Activated T-cell treated with anti-CD3 and anti-CD28 coated beads for 1 hour (primary cell): Measurements from ENCODE around the gene CD53.

Experiments
- DNase-seq: peaks from one replicate; pipeline ENCODE4 v3.0.0-alpha.2; 2020; ENCODE audit warnings: low read depth

Gene CD53

DNA sequence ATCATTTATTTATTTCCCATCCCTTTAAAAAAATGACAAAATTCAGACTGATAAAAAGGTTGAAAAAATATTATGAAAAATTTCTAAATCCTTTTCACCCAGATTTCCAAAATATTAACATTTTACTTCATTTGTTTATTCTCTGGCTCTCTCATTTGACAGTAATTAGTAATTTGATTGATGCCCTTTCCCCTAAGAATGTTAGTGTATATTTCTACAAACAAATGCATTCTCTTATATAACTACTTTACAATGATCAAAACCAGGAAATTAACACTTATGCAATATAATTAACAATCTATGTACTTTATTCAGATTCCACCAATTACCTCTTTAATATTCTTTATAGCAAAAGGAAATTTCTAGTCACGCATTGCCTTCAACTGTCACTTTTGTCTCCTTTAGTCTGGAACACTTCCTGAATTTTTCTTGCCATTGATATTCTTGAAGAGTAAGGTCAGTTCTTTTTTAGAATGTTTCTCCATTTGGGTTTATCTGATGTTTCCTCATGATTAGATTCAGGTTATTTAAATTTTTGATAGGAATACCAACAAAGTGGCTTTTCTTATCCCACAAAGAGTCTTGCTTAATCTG is 3.9 kb downstream of the CD53 start:
- no peak for DNase-seq

DNA sequence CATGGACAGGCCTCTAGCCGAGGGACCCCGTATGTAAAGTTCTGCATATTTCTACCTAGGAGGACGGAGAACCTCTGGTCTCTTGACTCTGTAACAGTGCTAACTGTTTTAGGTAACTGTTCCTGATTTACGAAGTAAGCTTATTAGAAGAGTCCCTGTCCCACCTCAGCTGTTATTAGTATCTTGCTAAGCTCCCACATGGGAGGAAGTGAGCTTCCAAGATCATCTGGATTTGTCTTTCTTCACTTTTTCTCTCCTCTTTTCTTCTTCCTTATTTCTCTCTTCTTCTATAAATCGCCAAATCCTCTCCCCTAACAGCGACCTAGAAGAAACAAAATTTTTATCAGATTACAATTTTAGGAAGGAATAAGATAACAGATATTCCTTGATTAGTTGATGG is 4.4 kb downstream of the CD53 start:
- DNase-seq, result no peak

DNA sequence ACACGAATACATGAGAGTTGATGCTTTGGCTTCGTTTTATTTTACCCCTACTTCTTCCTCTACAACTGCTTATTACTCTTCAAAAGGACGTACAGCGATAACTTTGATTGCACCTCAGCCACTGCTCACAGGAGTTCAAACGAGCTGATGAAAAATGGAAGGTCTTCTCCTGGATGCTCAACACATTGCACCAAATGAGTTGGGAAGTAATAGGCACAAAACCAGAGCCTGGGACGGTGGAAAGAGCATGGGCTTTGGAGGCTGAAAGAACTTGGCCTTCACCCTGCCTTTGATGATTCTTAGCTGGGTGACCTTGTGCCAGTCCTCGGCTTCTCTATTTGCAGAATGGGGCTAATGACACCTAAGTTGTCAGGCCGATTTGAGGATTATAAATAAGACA is 4.8 kb downstream of the CD53 start:
- DNase-seq, result no peak

DNA sequence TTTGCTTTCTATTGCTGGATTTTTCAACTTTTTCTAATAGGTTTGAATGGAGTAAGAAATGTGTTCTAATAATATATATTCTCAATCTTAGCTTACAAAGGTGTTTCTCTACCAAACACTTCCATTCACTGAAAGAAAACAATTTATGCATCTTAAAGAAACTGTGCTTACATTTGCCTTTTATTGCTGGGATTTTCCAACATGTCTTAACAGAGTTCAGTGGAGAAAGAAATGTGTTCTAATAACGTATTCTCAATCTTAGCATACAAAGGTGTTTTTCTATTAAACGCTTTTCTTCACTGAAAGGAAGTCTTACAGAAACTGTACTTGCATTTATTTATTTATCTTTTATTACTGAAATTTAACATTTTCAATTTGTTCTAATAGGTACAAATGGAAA is 5.6 kb downstream of the CD53 start:
- DNase-seq, result no peak

DNA sequence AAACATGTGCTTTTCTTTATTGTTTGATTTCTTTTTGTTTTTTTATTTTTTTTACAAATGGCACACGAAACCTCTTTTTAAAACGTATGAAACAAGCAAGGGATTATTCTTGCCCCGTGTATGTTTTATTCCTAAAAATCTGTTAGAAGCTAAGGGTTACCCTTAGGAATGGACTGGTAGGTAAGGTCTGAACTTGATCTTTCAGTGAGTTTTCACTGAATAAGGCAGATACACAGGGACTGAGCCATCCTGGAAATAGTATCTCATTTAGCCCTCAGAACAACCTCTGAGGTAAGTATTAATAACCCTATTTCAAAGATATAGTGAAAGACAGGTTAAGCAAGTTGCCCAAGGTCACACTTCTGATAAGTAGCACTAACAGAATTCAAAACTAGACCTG is 6.0 kb downstream of the CD53 start:
- DNase-seq, result no peak

DNA sequence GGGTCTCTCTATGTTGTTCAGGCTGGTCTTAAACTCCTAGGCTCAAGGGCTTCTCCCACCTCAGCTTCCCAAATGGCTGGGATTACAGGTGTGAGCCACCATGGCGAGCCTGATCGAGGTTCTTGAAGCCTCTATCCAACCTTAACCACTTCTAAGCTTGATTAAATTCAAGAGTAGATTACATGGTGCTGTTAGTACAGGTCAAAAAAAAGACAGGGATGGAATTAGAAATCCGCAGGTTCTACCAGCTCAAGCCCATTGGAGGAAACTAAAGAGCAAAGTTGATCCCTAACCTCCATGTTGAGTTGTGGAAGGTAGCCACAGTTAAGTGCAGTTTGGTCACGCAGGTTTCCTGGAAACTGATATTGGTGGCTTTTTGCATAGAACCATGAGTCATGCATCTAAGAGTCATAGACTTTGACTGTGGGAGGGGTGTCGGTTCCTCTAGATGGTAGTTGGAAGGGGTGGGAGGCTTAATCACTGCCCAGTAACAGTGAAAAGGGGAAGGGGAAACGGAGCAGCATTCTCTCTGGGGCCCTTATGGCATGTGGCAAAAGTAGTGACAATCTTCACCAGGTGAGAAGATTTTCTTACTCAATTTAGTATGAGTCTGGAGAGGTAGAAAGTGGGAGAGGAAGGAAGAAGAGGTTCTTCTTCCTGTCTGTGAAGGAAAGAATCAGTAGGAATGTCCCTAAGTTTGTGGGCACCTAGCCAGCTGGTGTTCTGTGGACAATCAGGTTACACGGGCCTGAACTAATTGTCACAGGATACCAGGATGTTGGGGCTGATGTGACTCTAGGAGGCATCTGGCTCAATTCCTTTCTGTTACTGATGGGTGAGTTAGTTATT is 7.0 kb downstream of the CD53 start:
- no peak for DNase-seq

DNA sequence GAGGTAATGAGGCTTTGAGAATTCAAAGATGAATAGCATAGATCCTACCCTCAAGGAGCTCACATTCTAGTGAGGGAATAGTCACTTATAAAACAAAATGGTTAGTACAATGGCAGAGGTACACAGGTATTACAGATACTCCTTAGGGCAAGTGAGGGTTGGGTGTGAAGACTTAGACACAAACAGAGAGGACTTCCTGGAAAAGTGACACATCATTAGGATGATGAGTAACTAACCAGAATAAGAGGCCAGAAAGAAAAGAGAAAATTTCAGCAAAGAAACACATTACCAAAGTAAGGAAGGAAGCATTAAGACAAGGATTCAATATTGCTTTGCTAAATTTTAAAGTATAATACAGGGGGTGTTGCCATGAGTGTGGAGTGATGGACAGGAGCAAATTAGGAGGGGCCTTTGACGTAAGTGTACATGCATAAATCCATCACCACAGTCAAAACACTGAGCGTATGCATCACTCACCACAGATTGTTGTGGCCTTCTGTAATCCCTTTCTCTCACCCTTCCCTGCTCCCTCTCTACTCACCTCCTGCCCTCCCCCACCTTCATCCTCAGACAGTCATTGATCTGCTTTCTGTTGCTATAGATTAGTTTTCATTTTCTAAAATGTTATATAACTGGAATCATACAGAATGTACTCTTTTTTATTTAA is 7.9 kb downstream of the CD53 start:
- DNase-seq, result no peak

DNA sequence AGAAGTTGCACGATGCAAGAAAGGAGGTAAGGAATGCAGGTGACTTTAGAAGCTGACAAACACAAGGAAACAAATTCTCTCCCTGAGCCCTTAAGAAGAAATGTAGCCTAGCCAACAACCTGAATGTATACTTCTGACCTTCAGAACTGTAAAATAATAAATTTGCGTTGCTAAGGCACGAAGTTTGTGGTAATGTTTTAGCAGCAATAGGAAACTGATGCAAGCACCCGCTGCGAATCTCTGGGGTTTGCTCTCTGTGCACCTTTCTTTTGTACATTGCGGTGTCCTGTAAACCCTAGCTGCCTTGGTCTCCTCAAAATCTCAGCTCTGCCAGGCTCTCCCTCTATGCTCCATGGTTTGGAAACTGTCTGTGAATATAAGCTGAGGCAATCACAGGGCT is 15.1 kb downstream of the CD53 start:
- no peak for DNase-seq

DNA sequence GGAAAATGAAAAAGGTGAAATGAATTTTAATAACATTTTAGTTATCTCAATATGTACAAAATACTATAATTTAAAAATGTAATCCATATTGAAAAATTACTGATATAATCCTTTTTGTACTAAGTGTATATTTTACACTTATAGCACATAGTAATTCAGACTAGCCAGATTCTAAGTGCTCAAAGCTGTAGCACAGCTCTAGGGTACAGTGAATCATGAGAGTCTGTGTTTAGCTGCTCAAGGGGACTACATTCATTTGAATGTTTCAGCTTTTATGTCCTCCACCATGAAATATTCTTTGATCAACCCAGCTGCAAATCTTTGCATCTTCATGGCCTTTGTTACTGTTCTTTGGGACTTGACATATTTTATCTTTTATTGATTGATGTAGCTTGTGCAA is 15.7 kb downstream of the CD53 start:
- DNase-seq, result no peak

DNA sequence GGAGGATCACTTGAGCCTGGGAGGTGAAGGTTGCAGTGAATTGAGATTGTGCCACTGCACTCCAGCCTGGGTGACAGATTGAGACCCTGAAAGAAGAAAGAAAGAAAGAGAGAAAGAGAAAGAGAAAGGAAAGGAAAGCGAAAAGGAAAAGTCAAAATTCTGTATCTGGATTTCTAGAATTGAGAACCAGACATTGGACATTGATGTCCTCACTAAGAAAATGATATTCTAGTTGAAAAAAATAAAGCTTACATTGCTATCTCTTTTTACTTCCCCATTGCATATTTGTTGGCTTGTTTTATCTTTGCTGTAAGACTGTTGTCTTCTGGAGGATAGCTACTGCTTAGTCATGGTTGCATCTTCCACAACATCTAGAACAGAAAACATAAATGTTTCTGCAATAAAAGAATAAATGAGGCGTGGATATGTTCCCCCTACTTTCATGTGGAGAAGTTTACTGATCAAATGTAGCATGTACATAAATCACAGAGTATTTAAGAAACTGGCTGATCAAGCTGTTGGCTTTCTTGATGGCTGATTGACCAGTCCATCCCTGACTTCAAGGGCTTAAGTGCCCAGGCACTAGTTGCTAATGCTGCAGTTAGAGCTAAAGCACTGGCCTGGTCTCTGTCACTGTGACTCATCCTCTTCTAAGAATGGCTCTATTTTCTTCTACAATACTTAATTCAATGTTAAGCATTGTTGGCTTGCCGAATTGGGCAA is 17.7 kb downstream of the CD53 start:
- DNase-seq, result no peak

DNA sequence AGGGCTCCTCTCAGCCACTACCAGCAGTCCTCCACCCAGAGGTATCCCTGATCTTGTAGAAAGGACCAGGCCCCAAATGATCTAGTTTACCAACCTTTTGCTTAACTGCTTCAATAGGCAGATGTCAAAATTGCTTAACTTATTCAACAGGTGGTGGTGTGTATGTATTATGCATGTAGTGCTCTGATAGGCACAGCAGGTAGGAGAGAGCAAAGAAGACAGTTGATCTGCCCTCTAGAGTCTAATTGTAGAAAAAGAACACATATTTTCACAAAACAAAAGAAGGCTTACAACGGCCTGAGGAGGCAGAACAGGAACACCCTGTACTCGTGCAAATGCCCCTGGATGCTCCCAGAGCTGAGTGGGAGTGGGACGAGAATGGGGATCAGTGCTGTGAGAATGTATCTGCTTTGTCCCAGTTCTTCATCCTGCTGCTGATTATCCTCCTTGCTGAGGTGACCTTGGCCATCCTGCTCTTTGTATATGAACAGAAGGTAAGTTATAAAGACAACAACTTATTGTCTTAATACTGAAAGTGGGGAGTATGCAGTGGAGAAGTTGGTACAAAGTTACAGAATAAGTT is 21.1 kb downstream of the CD53 start:
- DNase-seq, result no peak

DNA sequence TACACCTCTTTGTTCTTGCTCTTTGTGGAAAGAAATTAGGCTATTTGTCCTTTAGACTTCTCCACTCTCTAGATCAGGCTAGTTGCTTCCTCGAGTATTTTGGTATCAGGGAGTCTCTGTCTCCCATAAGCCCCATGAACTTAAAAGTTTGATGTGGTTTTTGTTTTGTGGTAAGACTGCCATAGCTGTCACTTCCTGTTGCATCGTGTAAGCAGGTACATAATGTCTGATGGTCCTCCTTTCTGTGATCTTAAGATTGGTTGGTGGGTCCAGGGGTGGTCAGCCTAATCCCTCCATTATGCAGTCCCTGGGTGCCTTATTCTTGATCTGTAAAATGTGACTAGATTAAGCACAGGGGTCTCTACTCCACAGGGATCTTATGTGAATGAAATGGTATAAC is 23.1 kb downstream of the CD53 start:
- no peak for DNase-seq

DNA sequence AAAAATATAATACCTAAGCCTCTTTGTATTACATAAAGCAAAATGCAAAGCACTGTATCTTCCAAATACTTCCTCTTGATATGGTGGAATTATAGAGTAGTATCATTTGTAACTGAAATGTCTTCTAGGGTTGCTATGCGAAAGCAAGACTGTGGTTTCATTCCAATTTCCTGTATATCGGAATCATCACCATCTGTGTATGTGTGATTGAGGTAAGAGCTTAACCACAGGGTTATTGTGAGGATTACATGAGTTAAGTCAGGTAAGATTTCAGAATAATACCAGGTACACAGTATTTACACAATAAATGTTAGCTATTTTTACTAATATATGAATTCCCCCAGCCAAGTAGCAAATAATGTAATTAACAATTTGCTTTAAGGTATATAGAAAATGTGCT is 24.7 kb downstream of the CD53 start:
- DNase-seq, result no peak

DNA sequence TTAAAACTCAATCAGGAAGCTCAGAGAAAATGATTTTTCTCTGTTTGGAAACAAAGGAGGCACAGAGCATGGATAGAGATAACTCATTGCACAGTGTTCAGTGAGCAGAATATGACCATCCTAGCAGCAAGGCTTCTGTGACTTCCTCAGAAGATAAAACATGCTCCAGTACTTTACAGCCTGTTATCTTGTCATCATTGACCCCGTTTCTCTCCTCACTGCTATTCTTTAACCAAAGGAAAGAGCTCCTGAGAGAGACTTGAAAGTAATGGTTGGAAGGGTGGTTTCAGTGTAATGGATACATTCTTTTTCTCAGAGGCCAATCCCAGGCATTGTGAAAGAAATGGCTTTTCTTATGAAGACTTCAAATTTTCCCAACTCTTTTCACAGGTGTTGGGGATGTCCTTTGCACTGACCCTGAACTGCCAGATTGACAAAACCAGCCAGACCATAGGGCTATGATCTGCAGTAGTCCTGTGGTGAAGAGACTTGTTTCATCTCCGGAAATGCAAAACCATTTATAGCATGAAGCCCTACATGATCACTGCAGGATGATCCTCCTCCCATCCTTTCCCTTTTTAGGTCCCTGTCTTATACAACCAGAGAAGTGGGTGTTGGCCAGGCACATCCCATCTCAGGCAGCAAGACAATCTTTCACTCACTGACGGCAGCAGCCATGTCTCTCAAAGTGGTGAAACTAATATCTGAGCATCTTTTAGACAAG is 25.9 kb downstream of the CD53 start:
- DNase-seq, result no peak

DNA sequence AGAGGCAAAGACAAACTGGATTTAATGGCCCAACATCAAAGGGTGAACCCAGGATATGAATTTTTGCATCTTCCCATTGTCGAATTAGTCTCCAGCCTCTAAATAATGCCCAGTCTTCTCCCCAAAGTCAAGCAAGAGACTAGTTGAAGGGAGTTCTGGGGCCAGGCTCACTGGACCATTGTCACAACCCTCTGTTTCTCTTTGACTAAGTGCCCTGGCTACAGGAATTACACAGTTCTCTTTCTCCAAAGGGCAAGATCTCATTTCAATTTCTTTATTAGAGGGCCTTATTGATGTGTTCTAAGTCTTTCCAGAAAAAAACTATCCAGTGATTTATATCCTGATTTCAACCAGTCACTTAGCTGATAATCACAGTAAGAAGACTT is 26.5 kb downstream of the CD53 start:
- no peak for DNase-seq

DNA sequence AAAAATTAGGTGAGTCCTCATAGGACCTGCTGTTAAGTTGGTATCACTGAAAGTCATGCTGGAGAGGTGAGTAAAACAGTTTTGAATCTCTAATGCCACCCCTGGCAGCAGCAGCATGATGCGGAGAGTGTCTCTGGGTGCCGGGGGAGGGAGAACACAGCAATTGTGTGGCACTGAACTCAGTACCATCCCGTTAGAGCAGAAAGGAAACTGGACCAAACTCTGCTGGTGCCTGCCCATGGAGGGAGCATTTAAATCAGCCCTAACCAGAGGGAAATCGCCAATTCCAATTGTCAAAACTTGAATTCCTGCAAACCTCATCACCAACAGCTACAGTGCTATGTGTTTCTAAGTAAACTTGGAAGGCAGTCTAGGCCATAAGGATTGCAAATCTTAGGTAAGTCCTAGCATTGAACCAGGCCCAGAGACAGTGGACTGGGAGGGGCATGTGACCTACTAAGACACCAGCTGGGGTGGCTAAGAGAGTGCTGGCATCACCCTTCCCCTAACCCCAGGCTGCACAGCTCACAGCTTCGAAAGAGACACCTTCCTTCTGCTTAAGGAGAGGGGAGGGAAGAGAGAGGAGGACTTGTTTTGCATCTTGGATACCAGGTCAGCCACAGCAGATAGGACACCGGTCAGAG is 30.0 kb downstream of the CD53 start:
- DNase-seq, result no peak

DNA sequence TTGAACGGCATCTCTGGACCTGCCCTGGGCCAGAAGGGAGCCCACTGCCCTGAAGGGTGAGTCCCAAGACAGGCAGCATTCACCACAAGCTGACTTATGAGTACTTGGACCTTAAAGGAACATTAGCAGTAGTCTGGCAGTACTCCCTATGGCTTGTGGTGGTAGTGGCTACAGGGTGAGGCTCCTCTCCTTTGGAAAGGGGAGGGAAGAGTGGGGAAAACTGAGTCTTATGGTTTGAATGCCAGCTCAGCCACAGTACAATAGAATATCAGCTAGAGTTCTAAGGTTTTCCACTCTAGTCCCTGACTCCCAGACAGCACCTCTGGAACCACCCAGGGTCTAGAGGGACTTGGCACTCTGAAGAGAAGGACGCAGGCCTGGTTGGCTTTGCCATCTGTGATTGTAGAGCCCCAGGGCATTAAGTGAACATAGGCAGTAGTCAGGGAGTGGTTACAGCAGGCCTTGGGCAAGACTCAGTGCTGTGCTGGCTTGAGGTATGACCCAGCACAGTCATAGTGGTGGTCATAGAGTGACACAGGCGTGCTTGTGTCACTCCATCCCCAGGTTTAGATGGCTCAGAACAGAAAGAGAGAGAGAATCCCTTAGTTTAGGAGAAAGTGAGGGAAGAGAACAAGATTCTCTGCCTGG is 31.0 kb downstream of the CD53 start:
- no peak for DNase-seq

DNA sequence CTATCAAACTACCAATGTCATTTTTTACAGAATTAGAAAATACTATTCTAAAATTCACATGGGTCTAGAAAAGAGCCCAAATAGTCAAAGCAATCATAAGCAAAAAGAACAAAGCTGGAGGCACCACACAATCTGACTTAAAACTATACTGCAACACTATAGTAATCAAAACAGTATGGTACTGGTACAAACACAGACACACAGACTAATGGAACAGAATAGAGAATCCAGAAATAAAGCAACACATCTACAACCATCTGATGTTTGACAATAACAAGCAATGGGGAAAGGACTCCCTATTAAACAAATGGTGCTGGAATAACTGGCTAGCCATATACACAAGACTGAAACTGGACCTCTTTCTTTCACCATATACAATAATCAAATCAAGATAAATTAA is 39.8 kb downstream of the CD53 start:
- DNase-seq, result no peak

DNA sequence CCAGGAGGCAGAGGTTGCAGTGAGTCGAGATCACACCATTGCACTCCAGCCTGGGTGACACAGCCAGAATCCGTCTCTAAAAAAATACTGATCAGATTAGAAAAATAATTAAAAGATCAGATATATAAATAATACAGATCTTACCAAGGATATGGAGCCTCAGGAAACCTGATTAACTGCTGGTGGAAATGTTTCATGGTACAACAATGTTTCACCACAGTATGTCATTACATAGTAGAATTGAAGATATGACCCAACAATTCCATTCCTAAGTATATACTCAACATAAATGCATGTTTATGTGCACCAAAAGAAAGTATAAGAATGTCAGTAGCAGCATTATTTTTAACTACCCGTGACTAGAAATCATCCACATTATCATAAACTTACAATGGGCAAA is 41.7 kb downstream of the CD53 start:
- DNase-seq, result no peak

DNA sequence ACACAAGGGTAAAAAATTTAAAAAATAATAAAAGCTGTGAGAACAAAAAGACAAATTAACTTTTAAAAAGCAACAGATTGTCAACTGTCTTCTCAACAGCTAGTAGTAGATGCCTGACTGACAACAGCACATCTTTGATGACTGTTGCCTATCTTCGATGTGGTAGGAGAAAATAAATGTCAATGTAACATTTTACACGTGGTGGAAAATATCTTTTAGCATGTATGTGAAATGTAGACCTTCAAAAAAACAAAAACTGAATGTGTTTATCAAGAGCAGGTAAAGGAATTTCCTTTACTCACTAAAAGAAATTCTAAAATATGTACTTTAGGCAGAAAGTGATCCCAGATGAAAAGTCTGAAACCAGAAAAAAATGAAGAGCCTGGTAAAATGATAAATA is 42.9 kb downstream of the CD53 start:
- DNase-seq, result no peak

DNA sequence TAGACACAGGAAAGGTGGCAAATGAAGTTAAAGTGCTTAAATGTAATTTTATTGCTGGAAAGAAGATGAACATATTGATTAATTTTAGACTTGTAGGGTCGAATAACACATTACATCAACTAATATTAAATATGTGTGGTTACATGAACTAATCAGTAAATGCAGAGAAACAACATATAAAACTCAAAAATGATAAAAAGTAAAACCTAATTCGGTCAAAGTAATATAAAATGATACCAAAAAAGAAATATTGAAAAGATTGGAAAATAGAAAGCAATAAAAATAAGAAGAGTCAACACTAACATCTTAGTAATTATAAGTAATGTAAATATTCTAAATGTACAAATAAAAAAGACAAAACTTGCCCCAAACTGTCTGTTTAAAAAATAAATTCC is 43.3 kb downstream of the CD53 start:
- no peak for DNase-seq
